H1 (cell line): ENCODE measurements around the gene PRKCSH. TPM values are rescaled to one million over a fixed set of nuclear protein-coding genes. Genes with fewer than 3 reads are reported as not detected.

Experiments used
- CBX8 ChIP-seq: fragments of 300-800, 300-1000 bp; sonication (generic); IDR thresholded peaks from 2 replicates; pipeline ENCODE4 v1.7.1; 2016; ENCODE audit warnings: low read depth, low read length, borderline replicate concordance
- EP300 ChIP-seq, 2 experiments: IDR thresholded peaks; 1 replicate in 1 of 2; 2 replicates in 1 of 2; pipeline ENCODE4 v1.6.1; 2011 to 2012; ENCODE audit warnings: low read depth in 2 of 2, low read length in 2 of 2, mild to moderate bottlenecking in 2 of 2, borderline replicate concordance in 1 of 2, inconsistent platforms in 1 of 2, moderate library complexity in 1 of 2
- HDAC2 ChIP-seq, 2 experiments: fragments of 300-600 bp in 1 of 2; sonication (generic) in 1 of 2; IDR thresholded peaks; 2 replicates each; pipeline ENCODE4 v1.6.1; 2011 to 2012; ENCODE audit warnings: low read depth in 2 of 2, low read length in 2 of 2, mild to moderate bottlenecking in 2 of 2, moderate library complexity in 2 of 2, borderline replicate concordance in 1 of 2, inconsistent platforms in 1 of 2
- KDM1A ChIP-seq: fragments of 200-600, 300-600 bp; sonication (generic); IDR thresholded peaks from 2 replicates; pipeline ENCODE4 v1.7.1; 2016; ENCODE audit warnings: mild to moderate bottlenecking, low read length, borderline replicate concordance
- KDM4A ChIP-seq: IDR thresholded peaks from one replicate; pipeline ENCODE4 v1.7.1; 2012; ENCODE audit warnings: low read depth, mild to moderate bottlenecking, moderate library complexity, low read length, inconsistent platforms; ENCODE audit not compliant: severe bottlenecking
- MAFK ChIP-seq: IDR thresholded peaks from 2 replicates; pipeline ENCODE4 v1.6.1; 2012; ENCODE audit warnings: low read depth, mild to moderate bottlenecking, improper control_type of control experiment, low read length
- RNF2 ChIP-seq: fragments of 200-900, 300-1000 bp; sonication (generic); IDR thresholded peaks from 2 replicates; pipeline ENCODE4 v1.7.1; 2016; ENCODE audit warnings: borderline replicate concordance, low read depth, mild to moderate bottlenecking, antibody characterized with exemption, low read length; ENCODE audit not compliant: poor library complexity, severe bottlenecking; ENCODE audit errors: missing control alignments
- SAP30 ChIP-seq: fragments of 300-600 bp; sonication (generic); IDR thresholded peaks from 2 replicates; pipeline ENCODE4 v1.7.1; 2012; ENCODE audit warnings: low read length, moderate library complexity, mild to moderate bottlenecking, inconsistent platforms; ENCODE audit not compliant: insufficient read depth, insufficient replicate concordance
- SP2 ChIP-seq: IDR thresholded peaks from 2 replicates; pipeline ENCODE4 v1.6.1; 2012; ENCODE audit warnings: mild to moderate bottlenecking, low read length, inconsistent platforms
- TCF12 ChIP-seq: IDR thresholded peaks from 2 replicates; pipeline ENCODE4 v1.6.1; 2011; ENCODE audit warnings: low read depth, mild to moderate bottlenecking, low read length
- polyA plus RNA-seq, 7 experiments: library from polyadenylated mRNA; depleted of rRNA in 3 of 7; stranded (reverse) in 5 of 7; unstranded in 2 of 7; fragments of >200 nt in 5 of 7; fragments of 200-250 nt in 2 of 7; gene quantifications; 1 replicate in 5 of 7; 2 replicates in 1 of 7; 4 replicates in 1 of 7; pipeline versions ENCODE4 v1.2.1 to v1.2.3, GENCODE V29; 2011 to 2013; ENCODE audit warnings: missing spikeins in 2 of 7, mixed read lengths in 2 of 7
- total RNA-seq: library from RNA; stranded (reverse); fragmentation: NEBNext Ultra II Directional; extraction: Animal tissue kit (Norgen Biotek cat#: 25700); gene quantifications from 2 replicates; pipeline ENCODE4 v1.2.1, GENCODE V29; 2021
- TF ChIP-seq, protein P1 (sequence below): fragments of 300-600 bp; sonication (generic); IDR thresholded peaks from 2 replicates; pipeline ENCODE4 v1.7.1; 2012; ENCODE audit warnings: low read length, moderate library complexity, mild to moderate bottlenecking, inconsistent platforms; ENCODE audit not compliant: insufficient replicate concordance

PRKCSH gene
- total and polyA plus RNA-seq, 2 of the 8 experiments (the other 6 are each of a cell fraction or from before 2014, with no cell fraction given), result 97.2 to 337 TPM

DNA sequence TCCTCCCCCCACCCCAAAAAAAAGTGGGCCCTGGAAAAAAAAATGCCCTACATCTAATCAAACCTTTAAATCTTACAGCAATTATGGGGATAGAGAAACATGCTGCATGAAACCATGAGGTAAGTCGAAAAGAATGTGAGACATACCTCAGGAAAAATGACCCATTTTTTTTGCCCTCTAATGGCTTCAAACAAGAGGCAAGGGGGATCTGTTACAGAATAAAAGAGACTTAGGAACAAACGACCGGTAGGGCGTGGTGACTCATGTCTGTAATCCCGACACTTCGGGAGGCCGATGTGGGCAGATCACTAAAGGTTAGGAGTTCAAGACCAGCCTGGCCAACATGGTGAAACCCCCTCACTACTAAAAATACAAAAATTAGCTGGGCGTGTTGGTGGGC, 24.8 kb upstream of the PRKCSH start (continued):
- TF ChIP-seq, protein P1, sequence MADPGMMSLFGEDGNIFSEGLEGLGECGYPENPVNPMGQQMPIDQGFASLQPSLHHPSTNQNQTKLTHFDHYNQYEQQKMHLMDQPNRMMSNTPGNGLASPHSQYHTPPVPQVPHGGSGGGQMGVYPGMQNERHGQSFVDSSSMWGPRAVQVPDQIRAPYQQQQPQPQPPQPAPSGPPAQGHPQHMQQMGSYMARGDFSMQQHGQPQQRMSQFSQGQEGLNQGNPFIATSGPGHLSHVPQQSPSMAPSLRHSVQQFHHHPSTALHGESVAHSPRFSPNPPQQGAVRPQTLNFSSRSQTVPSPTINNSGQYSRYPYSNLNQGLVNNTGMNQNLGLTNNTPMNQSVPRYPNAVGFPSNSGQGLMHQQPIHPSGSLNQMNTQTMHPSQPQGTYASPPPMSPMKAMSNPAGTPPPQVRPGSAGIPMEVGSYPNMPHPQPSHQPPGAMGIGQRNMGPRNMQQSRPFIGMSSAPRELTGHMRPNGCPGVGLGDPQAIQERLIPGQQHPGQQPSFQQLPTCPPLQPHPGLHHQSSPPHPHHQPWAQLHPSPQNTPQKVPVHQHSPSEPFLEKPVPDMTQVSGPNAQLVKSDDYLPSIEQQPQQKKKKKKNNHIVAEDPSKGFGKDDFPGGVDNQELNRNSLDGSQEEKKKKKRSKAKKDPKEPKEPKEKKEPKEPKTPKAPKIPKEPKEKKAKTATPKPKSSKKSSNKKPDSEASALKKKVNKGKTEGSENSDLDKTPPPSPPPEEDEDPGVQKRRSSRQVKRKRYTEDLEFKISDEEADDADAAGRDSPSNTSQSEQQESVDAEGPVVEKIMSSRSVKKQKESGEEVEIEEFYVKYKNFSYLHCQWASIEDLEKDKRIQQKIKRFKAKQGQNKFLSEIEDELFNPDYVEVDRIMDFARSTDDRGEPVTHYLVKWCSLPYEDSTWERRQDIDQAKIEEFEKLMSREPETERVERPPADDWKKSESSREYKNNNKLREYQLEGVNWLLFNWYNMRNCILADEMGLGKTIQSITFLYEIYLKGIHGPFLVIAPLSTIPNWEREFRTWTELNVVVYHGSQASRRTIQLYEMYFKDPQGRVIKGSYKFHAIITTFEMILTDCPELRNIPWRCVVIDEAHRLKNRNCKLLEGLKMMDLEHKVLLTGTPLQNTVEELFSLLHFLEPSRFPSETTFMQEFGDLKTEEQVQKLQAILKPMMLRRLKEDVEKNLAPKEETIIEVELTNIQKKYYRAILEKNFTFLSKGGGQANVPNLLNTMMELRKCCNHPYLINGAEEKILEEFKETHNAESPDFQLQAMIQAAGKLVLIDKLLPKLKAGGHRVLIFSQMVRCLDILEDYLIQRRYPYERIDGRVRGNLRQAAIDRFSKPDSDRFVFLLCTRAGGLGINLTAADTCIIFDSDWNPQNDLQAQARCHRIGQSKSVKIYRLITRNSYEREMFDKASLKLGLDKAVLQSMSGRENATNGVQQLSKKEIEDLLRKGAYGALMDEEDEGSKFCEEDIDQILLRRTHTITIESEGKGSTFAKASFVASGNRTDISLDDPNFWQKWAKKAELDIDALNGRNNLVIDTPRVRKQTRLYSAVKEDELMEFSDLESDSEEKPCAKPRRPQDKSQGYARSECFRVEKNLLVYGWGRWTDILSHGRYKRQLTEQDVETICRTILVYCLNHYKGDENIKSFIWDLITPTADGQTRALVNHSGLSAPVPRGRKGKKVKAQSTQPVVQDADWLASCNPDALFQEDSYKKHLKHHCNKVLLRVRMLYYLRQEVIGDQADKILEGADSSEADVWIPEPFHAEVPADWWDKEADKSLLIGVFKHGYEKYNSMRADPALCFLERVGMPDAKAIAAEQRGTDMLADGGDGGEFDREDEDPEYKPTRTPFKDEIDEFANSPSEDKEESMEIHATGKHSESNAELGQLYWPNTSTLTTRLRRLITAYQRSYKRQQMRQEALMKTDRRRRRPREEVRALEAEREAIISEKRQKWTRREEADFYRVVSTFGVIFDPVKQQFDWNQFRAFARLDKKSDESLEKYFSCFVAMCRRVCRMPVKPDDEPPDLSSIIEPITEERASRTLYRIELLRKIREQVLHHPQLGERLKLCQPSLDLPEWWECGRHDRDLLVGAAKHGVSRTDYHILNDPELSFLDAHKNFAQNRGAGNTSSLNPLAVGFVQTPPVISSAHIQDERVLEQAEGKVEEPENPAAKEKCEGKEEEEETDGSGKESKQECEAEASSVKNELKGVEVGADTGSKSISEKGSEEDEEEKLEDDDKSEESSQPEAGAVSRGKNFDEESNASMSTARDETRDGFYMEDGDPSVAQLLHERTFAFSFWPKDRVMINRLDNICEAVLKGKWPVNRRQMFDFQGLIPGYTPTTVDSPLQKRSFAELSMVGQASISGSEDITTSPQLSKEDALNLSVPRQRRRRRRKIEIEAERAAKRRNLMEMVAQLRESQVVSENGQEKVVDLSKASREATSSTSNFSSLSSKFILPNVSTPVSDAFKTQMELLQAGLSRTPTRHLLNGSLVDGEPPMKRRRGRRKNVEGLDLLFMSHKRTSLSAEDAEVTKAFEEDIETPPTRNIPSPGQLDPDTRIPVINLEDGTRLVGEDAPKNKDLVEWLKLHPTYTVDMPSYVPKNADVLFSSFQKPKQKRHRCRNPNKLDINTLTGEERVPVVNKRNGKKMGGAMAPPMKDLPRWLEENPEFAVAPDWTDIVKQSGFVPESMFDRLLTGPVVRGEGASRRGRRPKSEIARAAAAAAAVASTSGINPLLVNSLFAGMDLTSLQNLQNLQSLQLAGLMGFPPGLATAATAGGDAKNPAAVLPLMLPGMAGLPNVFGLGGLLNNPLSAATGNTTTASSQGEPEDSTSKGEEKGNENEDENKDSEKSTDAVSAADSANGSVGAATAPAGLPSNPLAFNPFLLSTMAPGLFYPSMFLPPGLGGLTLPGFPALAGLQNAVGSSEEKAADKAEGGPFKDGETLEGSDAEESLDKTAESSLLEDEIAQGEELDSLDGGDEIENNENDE, result no peak
- TF ChIP-seq HDAC2 (IDR thresholded peaks at IDR 0.05; ENCODE audit: borderline replicate concordance in 1 of 2, low read depth in 2 of 2, low read length in 2 of 2), result no peak
- no peak for TF ChIP-seq KDM1A
- TF ChIP-seq SAP30, result no peak
- TF ChIP-seq EP300 (IDR thresholded peaks at IDR 0.05; ENCODE audit: borderline replicate concordance in 1 of 2, low read depth in 2 of 2, low read length in 2 of 2), result no peak
- no peak for TF ChIP-seq KDM4A
- no peak for TF ChIP-seq SP2
- no peak for TF ChIP-seq CBX8
- TF ChIP-seq TCF12, result no peak
- TF ChIP-seq MAFK, result no peak
- TF ChIP-seq RNF2, result no peak
